GM12875 (cell line): Measurements from ENCODE around the gene NEURL4.
A peak's percentile ranks its signal among the peaks of the same experiment; 100 is the strongest.

Source experiments
- H3K4me3 ChIP-seq: one replicate; pipeline ENCODE4 v1.5.1; 2011; ENCODE audit warnings: low read depth, low read length, control low read depth
- CTCF ChIP-seq: IDR thresholded peaks from 2 replicates; pipeline ENCODE4 v1.5.1; 2011; ENCODE audit warnings: low read depth, mild to moderate bottlenecking, control low read depth, inconsistent platforms, low read length, moderate library complexity, borderline replicate concordance; ENCODE audit not compliant: insufficient read depth

Gene NEURL4

GRCh38 chr17:7313088-7313889 lies 15.8 kb downstream of the NEURL4 start:
- TF ChIP-seq CTCF, result no peak
- no peak overlapping the region for H3K4me3 ChIP-seq

GRCh38 chr17:7312432-7313087 lies 16.6 kb downstream of the NEURL4 start:
- TF ChIP-seq CTCF, result no peak
- no peak overlapping the region for H3K4me3 ChIP-seq

DNA sequence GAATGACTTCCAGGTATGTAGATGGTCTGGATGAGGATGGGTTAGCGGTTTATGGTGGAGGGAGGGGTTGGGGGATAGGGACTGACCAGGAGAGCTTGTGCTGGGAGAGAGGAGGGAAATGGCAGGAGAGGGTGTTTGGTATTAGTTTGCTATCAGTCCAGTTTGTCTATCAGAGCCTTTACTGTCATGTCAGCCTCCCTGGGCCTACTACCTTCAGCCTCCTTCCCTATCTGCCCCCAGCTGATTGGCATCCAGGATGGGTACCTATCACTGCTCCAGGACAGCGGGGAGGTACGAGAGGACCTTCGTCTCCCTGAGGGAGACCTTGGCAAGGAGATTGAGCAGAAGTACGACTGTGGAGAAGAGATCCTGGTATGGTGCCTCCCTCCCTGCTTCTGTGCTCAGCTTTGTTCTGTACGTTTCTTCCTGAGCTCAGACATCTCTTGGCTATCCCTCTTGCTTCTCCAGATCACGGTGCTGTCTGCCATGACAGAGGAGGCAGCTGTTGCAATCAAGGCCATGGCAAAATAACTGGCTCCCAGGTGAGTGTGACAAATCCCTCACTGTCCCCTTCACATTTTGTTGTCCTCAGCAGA lies 17.9 kb downstream of the NEURL4 start:
- no peak overlapping the region for H3K4me3 ChIP-seq

DNA sequence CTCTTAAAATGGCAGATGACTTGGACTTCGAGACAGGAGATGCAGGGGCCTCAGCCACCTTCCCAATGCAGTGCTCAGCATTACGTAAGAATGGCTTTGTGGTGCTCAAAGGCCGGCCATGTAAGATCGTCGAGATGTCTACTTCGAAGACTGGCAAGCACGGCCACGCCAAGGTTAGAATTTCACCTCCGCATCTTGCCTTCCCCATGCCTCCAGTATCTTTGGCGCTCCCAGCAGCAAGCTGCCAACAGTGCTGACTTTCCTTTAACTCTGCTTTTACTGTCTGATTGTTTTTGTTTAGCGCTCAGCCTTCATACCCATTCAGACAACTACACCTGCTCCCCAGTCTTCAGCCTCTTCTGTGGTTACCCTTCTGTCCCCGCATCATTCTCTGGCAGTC lies 19.5 kb downstream of the NEURL4 start:
- no peak for TF ChIP-seq CTCF
- no peak overlapping the region for H3K4me3 ChIP-seq

More for the DNA sequence above, 17.9 kb downstream of the NEURL4 start:
- no peak for TF ChIP-seq CTCF

- TF ChIP-seq CTCF, result no peak
- peak overlapping the region; percentile 91 for H3K4me3 ChIP-seq
Observed at GRCh38 chr17:7308625-7309433, 20.3 kb downstream of the NEURL4 start.

GRCh38 chr17:7307686-7308624 lies 21.2 kb downstream of the NEURL4 start:
- peak overlapping the region; percentile 91 for H3K4me3 ChIP-seq
- no peak for TF ChIP-seq CTCF
